Astrocyte (in vitro differentiated cells and primary cell): ENCODE data around the gene TMEM9. TPM values are rescaled to one million over a fixed set of nuclear protein-coding genes. Genes with fewer than 3 reads are reported as not detected.

ENCODE experiments used
- DNase-seq: peaks from one replicate; pipeline ENCODE4 v3.0.0-alpha.2; 2010; ENCODE audit warnings: low read depth
- FAIRE-seq: peaks from 2 replicates; lab custom pipeline; 2011; peaks lifted over from hg19 to GRCh38; lab: Jason Lieb, UNC
- H2AFZ ChIP-seq: 2 replicates; pipeline ENCODE4 v1.6.0; 2012; ENCODE audit warnings: low read depth, low read length, inconsistent platforms
- H3K27ac ChIP-seq: 2 replicates; pipeline ENCODE4 v1.5.1; 2011; ENCODE audit warnings: low read depth, low read length, inconsistent platforms
- H3K27me3 ChIP-seq: 2 replicates; pipeline ENCODE4 v1.6.0; 2011; ENCODE audit warnings: low read length, inconsistent platforms; ENCODE audit not compliant: insufficient read depth
- H3K36me3 ChIP-seq: 2 replicates; pipeline ENCODE4 v1.5.1; 2011; ENCODE audit warnings: low read length, inconsistent platforms; ENCODE audit not compliant: insufficient read depth
- H3K4me1 ChIP-seq: 2 replicates; pipeline ENCODE4 v1.5.1; 2011; ENCODE audit warnings: low read length, inconsistent platforms; ENCODE audit not compliant: insufficient read depth
- H3K4me2 ChIP-seq: 2 replicates; pipeline ENCODE4 v1.6.0; 2012; ENCODE audit warnings: low read length, inconsistent platforms
- H3K4me3 ChIP-seq: 2 replicates; pipeline ENCODE4 v1.5.1; 2011; ENCODE audit warnings: low read depth, mild to moderate bottlenecking, low read length, inconsistent platforms; ENCODE audit not compliant: insufficient read depth
- H3K79me2 ChIP-seq: 2 replicates; pipeline ENCODE4 v1.6.0; 2012; ENCODE audit warnings: mild to moderate bottlenecking, low read length, inconsistent platforms; ENCODE audit not compliant: insufficient read depth
- H3K9ac ChIP-seq: 2 replicates; pipeline ENCODE4 v1.6.0; 2012; ENCODE audit warnings: mild to moderate bottlenecking, low read length, inconsistent platforms
- H3K9me3 ChIP-seq: 2 replicates; pipeline ENCODE4 v1.5.1; 2012; ENCODE audit warnings: low read depth, mild to moderate bottlenecking, low read length, inconsistent platforms; ENCODE audit not compliant: insufficient read depth
- H4K20me1 ChIP-seq: 2 replicates; pipeline ENCODE4 v1.6.0; 2012; ENCODE audit warnings: low read length, inconsistent platforms; ENCODE audit not compliant: insufficient read depth
- H3K27ac Mint-ChIP-seq: one replicate; pipeline ENCODE4 v1.8.0; 2021; ENCODE audit warnings: mild to moderate bottlenecking, mixed read lengths; ENCODE audit not compliant: unreplicated experiment
- H3K27me3 Mint-ChIP-seq: one replicate; pipeline ENCODE4 v1.8.0; 2021; ENCODE audit warnings: low read depth, mixed read lengths; ENCODE audit not compliant: unreplicated experiment
- H3K36me3 Mint-ChIP-seq: one replicate; pipeline ENCODE4 v1.8.0; 2021; ENCODE audit warnings: low read depth, mixed read lengths; ENCODE audit not compliant: unreplicated experiment
- H3K4me1 Mint-ChIP-seq: one replicate; pipeline ENCODE4 v1.8.0; 2021; ENCODE audit warnings: low read depth, mixed read lengths; ENCODE audit not compliant: unreplicated experiment
- H3K4me3 Mint-ChIP-seq: one replicate; pipeline ENCODE4 v1.8.0; 2021; ENCODE audit warnings: mild to moderate bottlenecking, moderate library complexity, mixed read lengths; ENCODE audit not compliant: unreplicated experiment
- H3K9me3 Mint-ChIP-seq: one replicate; pipeline ENCODE4 v1.8.0; 2021; ENCODE audit warnings: mild to moderate bottlenecking, mixed read lengths; ENCODE audit not compliant: unreplicated experiment
- EZH2 ChIP-seq: IDR thresholded peaks from 2 replicates; pipeline ENCODE4 v1.6.1; 2012; ENCODE audit warnings: mild to moderate bottlenecking, low read length, inconsistent platforms; ENCODE audit not compliant: insufficient read depth
- total RNA-seq: library from RNA; stranded (reverse); gene quantifications from 2 replicates; pipeline ENCODE4 v1.2.1, GENCODE V29; 2021
- TF ChIP-seq, protein P1 (sequence below): IDR thresholded peaks from 2 replicates; pipeline ENCODE4 v1.5.1; 2011; ENCODE audit warnings: low read depth, mild to moderate bottlenecking, inconsistent platforms, low read length, moderate library complexity; ENCODE audit not compliant: insufficient read depth

TMEM9 gene
- total RNA-seq, 1 donor from 2014 or later, result 88.1 TPM

GRCh38 chr1:201172999-201173610 lies 18.8 kb upstream of the TMEM9 start:
- peaks cover 2% of the 10 kb centered on the region for H3K36me3 Mint-ChIP-seq
- Histone ChIP-seq H3K27ac (no peak overlapping the region), H2AFZ (no peak overlapping the region), H3K9me3 (no peaks in the 10 kb centered on the region), H3K9ac (no peak overlapping the region), H3K4me3 (no peak overlapping the region), H3K4me1 (peaks cover 3% of the 10 kb centered on the region), H3K27me3 (peaks cover 6% of the 10 kb centered on the region), H4K20me1 (no peaks in the 10 kb centered on the region), H3K36me3 (no peaks in the 10 kb centered on the region), H3K4me2 (no peak overlapping the region), H3K79me2 (no peaks in the 10 kb centered on the region)
- TF ChIP-seq, protein P1, sequence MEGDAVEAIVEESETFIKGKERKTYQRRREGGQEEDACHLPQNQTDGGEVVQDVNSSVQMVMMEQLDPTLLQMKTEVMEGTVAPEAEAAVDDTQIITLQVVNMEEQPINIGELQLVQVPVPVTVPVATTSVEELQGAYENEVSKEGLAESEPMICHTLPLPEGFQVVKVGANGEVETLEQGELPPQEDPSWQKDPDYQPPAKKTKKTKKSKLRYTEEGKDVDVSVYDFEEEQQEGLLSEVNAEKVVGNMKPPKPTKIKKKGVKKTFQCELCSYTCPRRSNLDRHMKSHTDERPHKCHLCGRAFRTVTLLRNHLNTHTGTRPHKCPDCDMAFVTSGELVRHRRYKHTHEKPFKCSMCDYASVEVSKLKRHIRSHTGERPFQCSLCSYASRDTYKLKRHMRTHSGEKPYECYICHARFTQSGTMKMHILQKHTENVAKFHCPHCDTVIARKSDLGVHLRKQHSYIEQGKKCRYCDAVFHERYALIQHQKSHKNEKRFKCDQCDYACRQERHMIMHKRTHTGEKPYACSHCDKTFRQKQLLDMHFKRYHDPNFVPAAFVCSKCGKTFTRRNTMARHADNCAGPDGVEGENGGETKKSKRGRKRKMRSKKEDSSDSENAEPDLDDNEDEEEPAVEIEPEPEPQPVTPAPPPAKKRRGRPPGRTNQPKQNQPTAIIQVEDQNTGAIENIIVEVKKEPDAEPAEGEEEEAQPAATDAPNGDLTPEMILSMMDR, result no peak
- no peak for TF ChIP-seq EZH2
- H3K4me3 Mint-ChIP-seq, result no peak overlapping the region
- H3K4me1 Mint-ChIP-seq, result peaks cover 3% of the 10 kb centered on the region
- H3K27ac Mint-ChIP-seq, result no peak overlapping the region
- FAIRE-seq (no peak), DNase-seq (no peak)
- peaks cover 24% of the 10 kb centered on the region for H3K27me3 Mint-ChIP-seq
- peaks cover 1% of the 10 kb centered on the region for H3K9me3 Mint-ChIP-seq

- H3K36me3 Mint-ChIP-seq, result peaks cover 2% of the 10 kb centered on the region
- no peak overlapping the region for H3K4me3 ChIP-seq
- H3K27me3 ChIP-seq, result peaks cover 6% of the 10 kb centered on the region
- FAIRE-seq (no peak), DNase-seq (no peak)
- H3K27me3 Mint-ChIP-seq, result peaks cover 22% of the 10 kb centered on the region
- no peak overlapping the region for H3K4me3 Mint-ChIP-seq
- no peaks in the 10 kb centered on the region for H3K79me2 ChIP-seq
- no peak overlapping the region for H3K4me2 ChIP-seq
- H2AFZ ChIP-seq, result no peak overlapping the region
- H3K4me1 Mint-ChIP-seq, result peaks cover 3% of the 10 kb centered on the region
- no peak overlapping the region for H3K9ac ChIP-seq
- no peaks in the 10 kb centered on the region for H4K20me1 ChIP-seq
- H3K36me3 ChIP-seq, result no peaks in the 10 kb centered on the region
- no peaks in the 10 kb centered on the region for H3K9me3 ChIP-seq
- TF ChIP-seq, protein P1, result no peak
- TF ChIP-seq EZH2, result no peak
- peaks cover 3% of the 10 kb centered on the region for H3K4me1 ChIP-seq
- no peak overlapping the region for H3K27ac ChIP-seq
- no peak overlapping the region for H3K27ac Mint-ChIP-seq
- H3K9me3 Mint-ChIP-seq, result peaks cover 1% of the 10 kb centered on the region
Measured at GRCh38 chr1:201172326-201172725, 18.1 kb upstream of the TMEM9 start.
